Thoracic aorta (tissue), 2 donors: Measurements from ENCODE around the gene RMRP. TPM values are rescaled to one million over a fixed set of nuclear protein-coding genes. Genes with fewer than 3 reads are reported as not detected.
A peak's percentile ranks its signal among the peaks of the same experiment; 100 is the strongest.

Source experiments
- ATAC-seq: fragments of 150-250 bp; one replicate; pipeline ENCODE4 v1.8.0; 2017; ENCODE audit warnings: low read depth; ENCODE audit not compliant: insufficient number of reproducible peaks, low FRiP score
- DNase-seq: peaks from one replicate; pipeline ENCODE4 v3.0.0-alpha.2; 2020; ENCODE audit warnings: low spot score
- H3K27ac ChIP-seq, 2 donors: fragments of 200-600 bp; sonication (generic); 1 replicate in 1 of 2; 2 replicates in 1 of 2; pipeline ENCODE4 v1.5.1; 2016; ENCODE audit warnings: mild to moderate bottlenecking in 2 of 2, moderate library complexity in 2 of 2
- H3K27me3 ChIP-seq: fragments of 200-600 bp; sonication (generic); replicated peaks from 2 replicates; pipeline ENCODE4 v1.6.0; 2016; ENCODE audit warnings: mild to moderate bottlenecking; ENCODE audit not compliant: insufficient read depth
- H3K36me3 ChIP-seq: fragments of 200-600 bp; sonication (generic); one replicate; pipeline ENCODE4 v1.5.1; 2016
- H3K4me1 ChIP-seq, 2 donors: fragments of 200-600 bp; sonication (generic); 1 replicate in 1 of 2; 2 replicates in 1 of 2; pipeline versions ENCODE4 v1.5.1 to v1.6.0; 2016; ENCODE audit warnings: low read depth in 2 of 2, mild to moderate bottlenecking in 1 of 2; ENCODE audit not compliant: control insufficient read depth in 1 of 2
- H3K4me3 ChIP-seq: fragments of 200-600 bp; sonication (generic); 2 replicates; pipeline ENCODE4 v1.5.1; 2016; ENCODE audit warnings: mild to moderate bottlenecking
- H3K9me3 ChIP-seq: fragments of 200-600 bp; sonication (generic); 2 replicates; pipeline ENCODE4 v1.5.1; 2016
- CTCF ChIP-seq: fragments of 200-600 bp; sonication (generic); IDR thresholded peaks from one replicate; pipeline ENCODE4 v1.5.1; 2019; ENCODE audit warnings: antibody characterized with exemption
- total RNA-seq, 2 donors: library from RNA; depleted of rRNA; stranded (reverse); fragments of >200 nt; gene quantifications; one replicate each; pipeline versions ENCODE4 v1.1.0 to v1.2.3, GENCODE V29; 2016

The RMRP gene
- total RNA-seq, 2 donors from 2014 or later = 1,550 to 5,543 TPM

GRCh38 chr9:35629597-35629996 is 28.2 kb downstream of the RMRP start:
- Histone ChIP-seq H3K4me1 (no peaks in the 10 kb centered on the region), H3K4me3 (no peak overlapping the region), H3K27ac (no peak overlapping the region), H3K36me3 (no peaks in the 10 kb centered on the region), H3K9me3 (no peaks in the 10 kb centered on the region), H3K27me3 (no peaks in the 10 kb centered on the region)
- DNase-seq = no peak
- no peak for TF ChIP-seq CTCF
- no peak for ATAC-seq

GRCh38 chr9:35628389-35628991 is 29.3 kb downstream of the RMRP start:
- no peaks in the 10 kb centered on the region for H3K9me3 ChIP-seq
- no peak overlapping the region for H3K27ac ChIP-seq
- no peaks in the 10 kb centered on the region for H3K4me1 ChIP-seq
- no peaks in the 10 kb centered on the region for H3K36me3 ChIP-seq
- no peak for DNase-seq
- H3K4me3 ChIP-seq = no peak overlapping the region
- H3K27me3 ChIP-seq = no peaks in the 10 kb centered on the region
- no peak for ATAC-seq
- TF ChIP-seq CTCF = no peak

- Histone ChIP-seq H3K4me3 (no peak overlapping the region), H3K27me3 (no peaks in the 10 kb centered on the region), H3K9me3 (no peaks in the 10 kb centered on the region), H3K27ac (no peak overlapping the region), H3K4me1 (no peaks in the 10 kb centered on the region), H3K36me3 (no peaks in the 10 kb centered on the region)
- ATAC-seq (no peak), DNase-seq (no peak)
- TF ChIP-seq CTCF = no peak
Observed at GRCh38 chr9:35627575-35627974, 30.2 kb downstream of the RMRP start.

GRCh38 chr9:35619800-35620158 is 38.0 kb downstream of the RMRP start:
- no peaks in the 10 kb centered on the region for H3K9me3 ChIP-seq
- no peak for TF ChIP-seq CTCF
- no peak for ATAC-seq
- H3K4me3 ChIP-seq = no peak overlapping the region
- H3K27me3 ChIP-seq = no peaks in the 10 kb centered on the region
- no peak for DNase-seq
- no peaks in the 10 kb centered on the region for H3K36me3 ChIP-seq
- no peak overlapping the region for H3K27ac ChIP-seq
- H3K4me1 ChIP-seq = peaks cover 0 to 5% of the 10 kb centered on the region in 2 donors

- no peak overlapping the region for H3K4me3 ChIP-seq
- ATAC-seq (no peak), DNase-seq (no peak)
- H3K4me1 ChIP-seq = peaks cover 0 to 5% of the 10 kb centered on the region in 2 donors
- TF ChIP-seq CTCF = no peak
- H3K9me3 ChIP-seq = no peaks in the 10 kb centered on the region
- peak overlapping the region in 1 of 2 donors; percentile 21 for H3K27ac ChIP-seq
- H3K27me3 ChIP-seq = no peaks in the 10 kb centered on the region
- no peaks in the 10 kb centered on the region for H3K36me3 ChIP-seq
Observed at GRCh38 chr9:35618854-35619799, 38.7 kb downstream of the RMRP start.
